Keratinocyte (primary cell): ENCODE data around the gene WBP2NL. TPM values are rescaled to one million over a fixed set of nuclear protein-coding genes. Genes with fewer than 3 reads are reported as not detected.

Experiments
- DNase-seq: peaks from one replicate; pipeline ENCODE4 v3.0.0-alpha.2; 2011; ENCODE audit warnings: low read depth, missing footprints, low spot score
- FAIRE-seq: peaks from 2 replicates; lab custom pipeline; 2011; peaks lifted over from hg19 to GRCh38; lab: Jason Lieb, UNC
- H2AFZ ChIP-seq: 2 replicates; pipeline ENCODE4 v1.6.0; 2012; ENCODE audit warnings: low read length, control low read depth, inconsistent platforms; ENCODE audit not compliant: control insufficient read depth
- H3K27ac ChIP-seq: 2 replicates; pipeline ENCODE4 v1.5.1; 2011; ENCODE audit warnings: low read length; ENCODE audit not compliant: control insufficient read depth, insufficient read depth
- H3K27me3 ChIP-seq: 3 replicates; pipeline ENCODE4 v1.6.0; 2011; ENCODE audit warnings: low read length; ENCODE audit not compliant: control insufficient read depth, insufficient read depth; ENCODE audit errors: extremely low read depth
- H3K36me3 ChIP-seq, 2 experiments: 2 replicates in 1 of 2; 3 replicates in 1 of 2; pipeline ENCODE4 v1.5.1; 2011; ENCODE audit warnings: low read length in 2 of 2, mild to moderate bottlenecking in 1 of 2; ENCODE audit not compliant: control insufficient read depth in 2 of 2, insufficient read depth in 2 of 2; ENCODE audit errors: extremely low read depth in 1 of 2
- H3K4me1 ChIP-seq: 3 replicates; pipeline ENCODE4 v1.5.1; 2011; ENCODE audit warnings: low read length; ENCODE audit not compliant: control insufficient read depth, insufficient read depth; ENCODE audit errors: extremely low read depth
- H3K4me2 ChIP-seq: 3 replicates; pipeline ENCODE4 v1.6.0; 2011; ENCODE audit warnings: low read depth, low read length; ENCODE audit not compliant: control insufficient read depth, insufficient read depth; ENCODE audit errors: extremely low read depth
- H3K4me3 ChIP-seq, 3 experiments: fragments of 200-600 bp in 1 of 3; sonication (generic) in 1 of 3; 2 replicates in 2 of 3; 3 replicates in 1 of 3; pipeline ENCODE4 v1.5.1; 2011 to 2016; ENCODE audit warnings: low read length in 3 of 3, mild to moderate bottlenecking in 3 of 3, control low read depth in 2 of 3, inconsistent platforms in 1 of 3, low read depth in 1 of 3, mixed read lengths in 1 of 3, mixed run types in 1 of 3, moderate library complexity in 1 of 3; ENCODE audit not compliant: control insufficient read depth in 2 of 3, insufficient read depth in 2 of 3; ENCODE audit errors: extremely low read depth in 1 of 3
- H3K79me2 ChIP-seq: 2 replicates; pipeline ENCODE4 v1.6.0; 2012; ENCODE audit warnings: low read length; ENCODE audit not compliant: control insufficient read depth, insufficient read depth
- H3K9ac ChIP-seq: 3 replicates; pipeline ENCODE4 v1.6.0; 2011; ENCODE audit warnings: low read length; ENCODE audit not compliant: control insufficient read depth, insufficient read depth; ENCODE audit errors: extremely low read depth
- H3K9me1 ChIP-seq: 3 replicates; pipeline ENCODE4 v1.6.0; 2011; ENCODE audit warnings: low read length; ENCODE audit not compliant: control insufficient read depth, insufficient read depth; ENCODE audit errors: extremely low read depth
- H3K9me3 ChIP-seq: 2 replicates; pipeline ENCODE4 v1.5.1; 2012; ENCODE audit warnings: low read depth, low read length; ENCODE audit not compliant: control insufficient read depth
- H4K20me1 ChIP-seq: 3 replicates; pipeline ENCODE4 v1.6.0; 2011; ENCODE audit warnings: low read length; ENCODE audit not compliant: control insufficient read depth, insufficient read depth; ENCODE audit errors: extremely low read depth
- EZH2 ChIP-seq: IDR thresholded peaks from one replicate; pipeline ENCODE4 v1.6.1; 2012; ENCODE audit warnings: inconsistent platforms, mild to moderate bottlenecking, low read length, moderate library complexity
- dilution Hi-C: fragments of 300-500 bp; cut with MboI; formaldehyde crosslinking; loops from one replicate; pipeline ENCODE4 v1.7.0; 2020; ENCODE audit warnings: low sequenced_read_pairs; ENCODE audit not compliant: extremely low pct_ligation_motif_present
- polyA plus RNA-seq, 5 experiments: library from polyadenylated mRNA; depleted of rRNA in 3 of 5; stranded (reverse) in 3 of 5; stranded (forward) in 1 of 5; unstranded in 1 of 5; fragments of >200 nt; gene quantifications; 1 replicate in 1 of 5; 2 replicates in 3 of 5; 3 replicates in 1 of 5; pipeline versions ENCODE4 v1.2.1 to v1.2.3, GENCODE V29; 2011 to 2012; ENCODE audit warnings: missing spikeins in 2 of 5, low read depth in 1 of 5, low replicate concordance in 1 of 5
- TF ChIP-seq, protein P1 (sequence below), 3 experiments: IDR thresholded peaks in 1 of 3; conservative IDR thresholded peaks in 1 of 3; optimal IDR thresholded peaks in 1 of 3; 2 replicates in 2 of 3; 3 replicates in 1 of 3; pipeline versions ENCODE3 to v1.5.1; 2011; ENCODE audit warnings: low read length in 3 of 3, mild to moderate bottlenecking in 3 of 3, moderate library complexity in 2 of 3, control low read depth in 1 of 3, inconsistent platforms in 1 of 3; ENCODE audit not compliant: insufficient read depth in 2 of 3; ENCODE audit errors: extremely low read depth in 1 of 3

The WBP2NL gene
- polyA plus RNA-seq, 1 donor (not counting 4 experiments of a cell fraction or from before 2014, with no cell fraction given), result 0.07 TPM

DNA sequence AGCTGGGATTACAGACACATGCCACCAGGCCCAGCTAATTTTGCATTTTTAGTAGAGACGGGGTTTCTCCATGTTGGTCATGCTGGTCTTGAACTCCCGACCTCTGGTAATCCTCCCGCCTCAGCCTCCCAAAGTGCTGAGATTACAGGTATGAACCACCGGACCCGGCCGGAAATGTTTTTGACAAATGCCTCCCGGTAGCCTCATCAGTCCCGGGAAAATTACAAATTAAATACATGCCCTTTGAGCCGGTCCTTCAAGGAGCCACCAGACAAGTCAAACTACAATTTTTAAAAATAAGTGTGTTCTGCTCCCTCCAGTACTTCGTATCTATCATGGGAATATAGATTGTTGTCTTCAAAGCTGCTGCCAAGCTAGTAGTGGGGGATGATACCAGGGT, 17.5 kb downstream of the WBP2NL start:
- H3K9me1 ChIP-seq, result no peaks in the 10 kb centered on the region
- no peaks in the 10 kb centered on the region for H3K79me2 ChIP-seq
- H2AFZ ChIP-seq, result no peak overlapping the region
- no peak overlapping the region for H3K4me2 ChIP-seq
- no peaks in the 10 kb centered on the region for H3K9me3 ChIP-seq
- FAIRE-seq (no peak), DNase-seq (no peak)
- TF ChIP-seq, protein P1, sequence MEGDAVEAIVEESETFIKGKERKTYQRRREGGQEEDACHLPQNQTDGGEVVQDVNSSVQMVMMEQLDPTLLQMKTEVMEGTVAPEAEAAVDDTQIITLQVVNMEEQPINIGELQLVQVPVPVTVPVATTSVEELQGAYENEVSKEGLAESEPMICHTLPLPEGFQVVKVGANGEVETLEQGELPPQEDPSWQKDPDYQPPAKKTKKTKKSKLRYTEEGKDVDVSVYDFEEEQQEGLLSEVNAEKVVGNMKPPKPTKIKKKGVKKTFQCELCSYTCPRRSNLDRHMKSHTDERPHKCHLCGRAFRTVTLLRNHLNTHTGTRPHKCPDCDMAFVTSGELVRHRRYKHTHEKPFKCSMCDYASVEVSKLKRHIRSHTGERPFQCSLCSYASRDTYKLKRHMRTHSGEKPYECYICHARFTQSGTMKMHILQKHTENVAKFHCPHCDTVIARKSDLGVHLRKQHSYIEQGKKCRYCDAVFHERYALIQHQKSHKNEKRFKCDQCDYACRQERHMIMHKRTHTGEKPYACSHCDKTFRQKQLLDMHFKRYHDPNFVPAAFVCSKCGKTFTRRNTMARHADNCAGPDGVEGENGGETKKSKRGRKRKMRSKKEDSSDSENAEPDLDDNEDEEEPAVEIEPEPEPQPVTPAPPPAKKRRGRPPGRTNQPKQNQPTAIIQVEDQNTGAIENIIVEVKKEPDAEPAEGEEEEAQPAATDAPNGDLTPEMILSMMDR (optimal IDR thresholded peaks at IDR 0.05 in 1 of 3, IDR thresholded peaks at IDR 0.05 in 1 of 3, conservative IDR thresholded peaks at IDR 0.05 in 1 of 3; ENCODE audit: extremely low read depth in 1 of 3, insufficient read depth in 2 of 3, low read length in 3 of 3), result no peak
- no peak for TF ChIP-seq EZH2
- no peak overlapping the region for H3K9ac ChIP-seq
- H3K4me3 ChIP-seq, result no peak overlapping the region
- no peaks in the 10 kb centered on the region for H3K4me1 ChIP-seq
- H4K20me1 ChIP-seq, result no peaks in the 10 kb centered on the region
- H3K36me3 ChIP-seq, result no peaks in the 10 kb centered on the region
- no peak overlapping the region for H3K27ac ChIP-seq
- H3K27me3 ChIP-seq, result no peaks in the 10 kb centered on the region
- dilution Hi-C loops, result no loop called here

DNA sequence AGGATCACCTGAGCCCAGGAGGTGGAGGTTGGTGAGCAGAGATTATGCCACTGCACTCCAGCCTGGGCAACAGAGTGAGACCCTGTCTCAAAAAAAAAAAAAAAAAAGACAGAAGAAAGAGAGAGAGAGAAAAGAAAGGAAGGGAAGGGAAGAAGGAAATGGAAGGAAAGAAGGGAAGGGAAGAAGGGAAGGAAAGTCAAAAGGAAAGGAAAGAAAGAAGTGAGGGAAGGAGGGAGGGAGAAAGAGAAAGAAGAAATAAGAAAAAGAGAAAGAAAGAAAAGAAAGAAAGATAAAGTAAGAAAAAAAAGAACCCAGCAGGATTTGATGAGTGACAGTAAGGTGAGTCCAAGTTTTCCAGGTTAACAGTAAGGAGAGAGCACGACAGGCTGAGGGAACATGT, 19.6 kb downstream of the WBP2NL start:
- H3K36me3 ChIP-seq, result no peaks in the 10 kb centered on the region
- H3K4me1 ChIP-seq, result peaks cover 8% of the 10 kb centered on the region
- H2AFZ ChIP-seq, result no peak overlapping the region
- H3K4me3 ChIP-seq, result no peak overlapping the region
- no peak overlapping the region for H3K27ac ChIP-seq
- H3K79me2 ChIP-seq, result no peaks in the 10 kb centered on the region
- dilution Hi-C loops, result no loop called here
- H3K9ac ChIP-seq, result no peak overlapping the region
- DNase-seq (no peak), FAIRE-seq (no peak)
- H3K9me3 ChIP-seq, result no peaks in the 10 kb centered on the region
- no peaks in the 10 kb centered on the region for H4K20me1 ChIP-seq
- H3K4me2 ChIP-seq, result no peak overlapping the region
- H3K9me1 ChIP-seq, result no peaks in the 10 kb centered on the region
- no peaks in the 10 kb centered on the region for H3K27me3 ChIP-seq
- TF ChIP-seq, protein P1 (optimal IDR thresholded peaks at IDR 0.05 in 1 of 3, IDR thresholded peaks at IDR 0.05 in 1 of 3, conservative IDR thresholded peaks at IDR 0.05 in 1 of 3; ENCODE audit: extremely low read depth in 1 of 3, insufficient read depth in 2 of 3, low read length in 3 of 3), result no peak
- TF ChIP-seq EZH2, result no peak
